OCI-LY3 (cell line): ENCODE measurements around the gene CHRM2.

Source experiments
- H2AFZ ChIP-seq: fragments of 200-600, 300-600 bp; shearing (Covaris generic); 2 replicates; pipeline ENCODE4 v1.6.0; 2014; ENCODE audit warnings: antibody characterized with exemption, low read depth, low read length
- H3K27ac ChIP-seq: fragments of 200-600, 300-600 bp; sonication (generic); 2 replicates; pipeline ENCODE4 v1.5.1; 2014; ENCODE audit warnings: mild to moderate bottlenecking, low read length, moderate library complexity, mixed read lengths
- H3K27me3 ChIP-seq: fragments of 200-600, 300-600 bp; sonication (generic); 2 replicates; pipeline ENCODE4 v1.6.1; 2014; ENCODE audit warnings: low read depth, low read length, mixed read lengths
- H3K36me3 ChIP-seq: fragments of 200-600, 300-600 bp; sonication (generic); replicated peaks from 2 replicates; pipeline ENCODE3; 2014; ENCODE audit warnings: low read depth, low read length, mixed read lengths
- H3K4me1 ChIP-seq: fragments of 300-600, 200-600 bp; sonication (generic); 2 replicates; pipeline ENCODE4 v1.6.1; 2014; ENCODE audit warnings: low read length, mixed read lengths
- H3K4me2 ChIP-seq: fragments of 200-600, 300-600 bp; sonication (generic); 2 replicates; pipeline ENCODE4 v1.6.1; 2014; ENCODE audit warnings: low read length, mixed read lengths
- H3K4me3 ChIP-seq: fragments of 300-600, 200-600 bp; sonication (generic); 2 replicates; pipeline ENCODE4 v1.5.1; 2014; ENCODE audit warnings: antibody characterized with exemption, mild to moderate bottlenecking, low read length, moderate library complexity
- H3K79me2 ChIP-seq: fragments of 300-600, 200-600 bp; shearing (Covaris generic); 2 replicates; pipeline ENCODE4 v1.6.1; 2014; ENCODE audit warnings: mild to moderate bottlenecking, low read length, mixed read lengths
- H3K9ac ChIP-seq: fragments of 300-600, 200-600 bp; shearing (Covaris generic); 2 replicates; pipeline ENCODE4 v1.6.0; 2014; ENCODE audit warnings: mild to moderate bottlenecking, low read length, moderate library complexity
- H3K9me3 ChIP-seq: fragments of 200-600, 300-600 bp; shearing (Covaris generic); 2 replicates; pipeline ENCODE4 v1.6.1; 2014; ENCODE audit warnings: low read length, mixed read lengths; ENCODE audit not compliant: insufficient read depth
- H4K20me1 ChIP-seq: fragments of 200-600, 300-600 bp; sonication (generic); 2 replicates; pipeline ENCODE4 v1.6.1; 2016; ENCODE audit warnings: low read length, mixed read lengths; ENCODE audit not compliant: insufficient read depth
- EZH2phosphoT487 ChIP-seq: fragments of 200-600 bp; shearing (Covaris generic); IDR thresholded peaks from 2 replicates; pipeline ENCODE4 v1.6.1; 2018; ENCODE audit warnings: antibody characterized with exemption, mixed run types, low read depth
- TF ChIP-seq, protein P1 (sequence below): fragments of 200-600, 300-600 bp; sonication (generic); IDR thresholded peaks from 2 replicates; pipeline ENCODE4 v1.5.1; 2014; ENCODE audit warnings: antibody characterized with exemption, low read length, low read depth

The CHRM2 gene

DNA sequence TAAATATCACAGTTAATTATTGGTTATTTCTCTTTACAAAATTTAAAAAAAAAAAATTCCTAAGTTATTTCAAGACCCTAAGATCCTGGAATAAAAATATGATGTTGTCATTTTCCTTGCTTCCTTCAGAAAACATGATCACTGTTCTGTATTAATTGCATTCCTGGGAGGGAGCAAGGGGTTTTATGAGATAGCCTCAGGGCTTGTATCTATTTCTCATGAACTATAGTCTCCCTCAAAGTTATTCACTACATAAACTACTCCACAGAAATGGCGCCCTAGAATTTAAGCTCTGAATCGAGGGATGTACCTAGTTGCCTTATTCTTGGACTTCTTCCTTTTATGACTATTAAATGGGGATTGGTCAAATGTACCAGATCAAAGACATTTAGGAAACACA is 170.3 kb downstream of the CHRM2 start:
- H3K9ac ChIP-seq = no peak overlapping the region
- no peaks in the 10 kb centered on the region for H4K20me1 ChIP-seq
- no peak overlapping the region for H3K4me3 ChIP-seq
- H3K27me3 ChIP-seq = no peaks in the 10 kb centered on the region
- no peaks in the 10 kb centered on the region for H3K9me3 ChIP-seq
- no peak overlapping the region for H3K4me2 ChIP-seq
- H3K27ac ChIP-seq = no peak overlapping the region
- H3K36me3 ChIP-seq = no peaks in the 10 kb centered on the region
- H3K4me1 ChIP-seq = no peaks in the 10 kb centered on the region
- TF ChIP-seq EZH2phosphoT487 = no peak
- TF ChIP-seq, protein P1, sequence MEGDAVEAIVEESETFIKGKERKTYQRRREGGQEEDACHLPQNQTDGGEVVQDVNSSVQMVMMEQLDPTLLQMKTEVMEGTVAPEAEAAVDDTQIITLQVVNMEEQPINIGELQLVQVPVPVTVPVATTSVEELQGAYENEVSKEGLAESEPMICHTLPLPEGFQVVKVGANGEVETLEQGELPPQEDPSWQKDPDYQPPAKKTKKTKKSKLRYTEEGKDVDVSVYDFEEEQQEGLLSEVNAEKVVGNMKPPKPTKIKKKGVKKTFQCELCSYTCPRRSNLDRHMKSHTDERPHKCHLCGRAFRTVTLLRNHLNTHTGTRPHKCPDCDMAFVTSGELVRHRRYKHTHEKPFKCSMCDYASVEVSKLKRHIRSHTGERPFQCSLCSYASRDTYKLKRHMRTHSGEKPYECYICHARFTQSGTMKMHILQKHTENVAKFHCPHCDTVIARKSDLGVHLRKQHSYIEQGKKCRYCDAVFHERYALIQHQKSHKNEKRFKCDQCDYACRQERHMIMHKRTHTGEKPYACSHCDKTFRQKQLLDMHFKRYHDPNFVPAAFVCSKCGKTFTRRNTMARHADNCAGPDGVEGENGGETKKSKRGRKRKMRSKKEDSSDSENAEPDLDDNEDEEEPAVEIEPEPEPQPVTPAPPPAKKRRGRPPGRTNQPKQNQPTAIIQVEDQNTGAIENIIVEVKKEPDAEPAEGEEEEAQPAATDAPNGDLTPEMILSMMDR = no peak
- no peaks in the 10 kb centered on the region for H3K79me2 ChIP-seq
- H2AFZ ChIP-seq = no peak overlapping the region

DNA sequence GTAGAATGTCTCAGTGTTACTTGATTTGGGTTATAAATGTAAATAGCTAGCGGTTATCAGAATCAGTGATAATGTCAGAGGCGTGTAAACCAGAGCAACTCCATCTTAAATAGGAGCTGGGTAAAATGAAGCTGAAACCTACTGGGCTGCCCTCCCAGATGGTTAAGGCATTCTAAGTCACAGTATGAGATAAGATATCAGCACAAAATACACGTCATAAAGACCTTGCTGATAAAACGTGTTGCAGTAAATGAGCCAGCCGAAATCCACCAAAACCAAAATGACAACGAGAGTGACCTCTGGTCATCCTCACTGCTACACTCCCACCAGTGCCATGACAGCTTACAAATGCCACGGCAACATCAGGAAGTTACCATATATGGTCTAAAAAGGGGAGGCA is 172.3 kb downstream of the CHRM2 start:
- TF ChIP-seq, protein P1 = no peak
- H3K36me3 ChIP-seq = no peaks in the 10 kb centered on the region
- H2AFZ ChIP-seq = no peak overlapping the region
- no peaks in the 10 kb centered on the region for H3K79me2 ChIP-seq
- no peak overlapping the region for H3K4me2 ChIP-seq
- H3K27ac ChIP-seq = no peak overlapping the region
- no peak overlapping the region for H3K4me3 ChIP-seq
- H3K9ac ChIP-seq = no peak overlapping the region
- H3K27me3 ChIP-seq = no peaks in the 10 kb centered on the region
- H4K20me1 ChIP-seq = no peaks in the 10 kb centered on the region
- no peaks in the 10 kb centered on the region for H3K9me3 ChIP-seq
- no peaks in the 10 kb centered on the region for H3K4me1 ChIP-seq

- H3K27ac ChIP-seq = no peak overlapping the region
- H3K79me2 ChIP-seq = no peaks in the 10 kb centered on the region
- no peaks in the 10 kb centered on the region for H3K36me3 ChIP-seq
- TF ChIP-seq EZH2phosphoT487 = no peak
- TF ChIP-seq, protein P1 = no peak
- no peaks in the 10 kb centered on the region for H4K20me1 ChIP-seq
- H2AFZ ChIP-seq = no peak overlapping the region
- H3K9me3 ChIP-seq = no peaks in the 10 kb centered on the region
- no peak overlapping the region for H3K4me2 ChIP-seq
- no peak overlapping the region for H3K9ac ChIP-seq
- H3K4me3 ChIP-seq = no peak overlapping the region
- no peaks in the 10 kb centered on the region for H3K27me3 ChIP-seq
- no peaks in the 10 kb centered on the region for H3K4me1 ChIP-seq
These were observed 177.1 kb downstream of the CHRM2 start for GRCh38 chr7:137045573-137045972.

GRCh38 chr7:137069249-137069963 is 201.0 kb downstream of the CHRM2 start:
- Histone ChIP-seq H3K9ac (no peak overlapping the region), H4K20me1 (no peaks in the 10 kb centered on the region), H3K4me1 (no peaks in the 10 kb centered on the region), H2AFZ (no peak overlapping the region), H3K4me3 (no peak overlapping the region), H3K27ac (no peak overlapping the region), H3K79me2 (no peaks in the 10 kb centered on the region), H3K4me2 (no peak overlapping the region), H3K27me3 (no peaks in the 10 kb centered on the region), H3K9me3 (no peaks in the 10 kb centered on the region), H3K36me3 (no peaks in the 10 kb centered on the region)
- TF ChIP-seq, protein P1 = no peak
- no peak for TF ChIP-seq EZH2phosphoT487
